Panc1 (cell line): Measurements from ENCODE around the gene TNIK. TPM values are rescaled to one million over a fixed set of nuclear protein-coding genes. Genes with fewer than 3 reads are reported as not detected.

Experiments used
- ATAC-seq: fragments of 200-7000 bp; cut with Tn5 transposase; 2 replicates; pipeline ENCODE4 v1.9.1; 2020; ENCODE audit warnings: mild to moderate bottlenecking, moderate library complexity
- BruUV-seq: library from RNA; stranded (reverse); fragments of 400-500 nt; replicated peaks from 2 replicates; lab custom pipeline; 2021; lab: Mats Ljungman, UMichigan
- CTCF ChIA-PET: fragments of 300-600 bp; sonication (Branson Sonifier 250); formaldehyde crosslinking; loops from one replicate; lab custom pipeline; 2022; ENCODE audit warnings: antibody characterized with exemption; lab: Charles Lee
- POLR2A ChIA-PET: fragments of 300-600 bp; sonication (Branson Sonifier 250); formaldehyde crosslinking; loops from one replicate; lab custom pipeline; 2022; ENCODE audit warnings: antibody characterized with exemption; lab: Charles Lee
- DNase-seq: peaks from one replicate; pipeline ENCODE4 v3.0.0-alpha.2; 2010; ENCODE audit warnings: low read depth, low spot score
- H3K27ac ChIP-seq: 2 replicates; pipeline ENCODE4 v1.5.1; 2011; ENCODE audit warnings: mild to moderate bottlenecking, low read length, inconsistent platforms
- H3K27me3 ChIP-seq: fragments of 200-500 bp; sonication (Bioruptor generic); 2 replicates; pipeline ENCODE4 v1.6.0; 2014; ENCODE audit warnings: low read length, inconsistent platforms; ENCODE audit not compliant: control insufficient read depth, insufficient read depth
- H3K36me3 ChIP-seq: fragments of 200-500 bp; sonication (Bioruptor generic); 2 replicates; pipeline ENCODE4 v1.5.1; 2014; ENCODE audit warnings: inconsistent platforms, mild to moderate bottlenecking, low read length, moderate library complexity; ENCODE audit not compliant: control insufficient read depth, insufficient read depth
- H3K4me1 ChIP-seq: 2 replicates; pipeline ENCODE4 v1.5.1; 2011; ENCODE audit warnings: inconsistent platforms, mild to moderate bottlenecking, low read length, moderate library complexity; ENCODE audit not compliant: control insufficient read depth, insufficient read depth
- H3K4me3 ChIP-seq, 2 experiments: 2 replicates each; pipeline ENCODE4 v1.5.1; 2011 to 2012; ENCODE audit warnings: low read depth in 2 of 2, low read length in 2 of 2, mild to moderate bottlenecking in 2 of 2, inconsistent platforms in 1 of 2, moderate library complexity in 1 of 2
- H3K9me3 ChIP-seq: fragments of 200-500 bp; sonication (Bioruptor generic); 2 replicates; pipeline ENCODE4 v1.5.1; 2014; ENCODE audit warnings: low read depth, mild to moderate bottlenecking, inconsistent platforms, low read length, moderate library complexity; ENCODE audit not compliant: control insufficient read depth, insufficient read depth
- CTCF ChIP-seq: fragments of 450-650 bp; IDR thresholded peaks from 2 replicates; pipeline ENCODE4 v1.5.1; 2017; ENCODE audit warnings: mild to moderate bottlenecking
- POLR2AphosphoS5 ChIP-seq: IDR thresholded peaks from 2 replicates; pipeline ENCODE4 v1.6.1; 2012; ENCODE audit warnings: mild to moderate bottlenecking, low read depth, low read length, moderate library complexity
- SIN3A ChIP-seq: IDR thresholded peaks from 2 replicates; pipeline ENCODE4 v1.6.1; 2012; ENCODE audit warnings: low read depth, mild to moderate bottlenecking, low read length, moderate library complexity, borderline replicate concordance; ENCODE audit not compliant: insufficient read depth
- TCF7L2 ChIP-seq: IDR thresholded peaks from 2 replicates; pipeline ENCODE4 v1.6.1; 2011; ENCODE audit warnings: mild to moderate bottlenecking, low read depth, low read length, inconsistent platforms
- in situ Hi-C: cut with HindIII; loops from 2 replicates; pipeline ENCODE4 v1.10.0; 2016; ENCODE audit warnings: low sequenced_read_pairs, low pct_unique_long_range_greater_than_20kb
- intact Hi-C: fragments of 100-400 bp; cut with micrococcal nuclease; formaldehyde crosslinking; loops from one replicate; pipeline ENCODE4 v1.10.0; 2022; ENCODE audit not compliant: unreplicated experiment
- total RNA-seq: library from RNA; stranded (reverse); gene quantifications from one replicate; pipeline ENCODE4 v1.2.1, GENCODE V29; 2021; ENCODE audit not compliant: unreplicated experiment
- TF ChIP-seq, protein P1 (sequence below), 2 experiments: IDR thresholded peaks; 2 replicates each; pipeline ENCODE4 v1.6.1; 2011 to 2012; ENCODE audit warnings: low read depth in 2 of 2, control low read depth in 1 of 2, low read length in 1 of 2, mild to moderate bottlenecking in 1 of 2, moderate library complexity in 1 of 2; ENCODE audit not compliant: insufficient read depth in 1 of 2

The TNIK gene
- total RNA-seq, 1 experiment from 2014 or later: 1.9 TPM

DNA sequence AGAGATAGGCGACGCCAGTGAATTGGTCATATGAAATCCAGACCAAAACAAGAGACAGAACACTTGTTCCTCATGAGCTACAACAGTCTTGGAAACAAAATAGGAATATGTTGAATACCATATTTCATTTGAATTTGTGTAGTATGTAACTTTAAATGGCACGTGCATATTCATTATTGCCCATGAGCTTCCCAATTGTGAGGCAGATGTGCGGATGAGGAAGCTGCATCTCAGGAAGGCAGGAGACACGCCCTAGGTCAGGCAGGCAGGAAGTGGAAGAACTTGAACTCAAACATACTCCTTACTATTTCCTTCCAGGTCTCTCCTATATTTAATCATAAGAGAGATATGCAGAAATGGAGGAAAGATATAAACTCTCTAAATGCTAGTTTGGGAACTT lies 326.9 kb downstream of the TNIK start:
- ChIA-PET POLR2A (no interaction called here), CTCF (no interaction called here)
- ATAC-seq (no peak), DNase-seq (no peak)
- H3K27me3 ChIP-seq: peaks cover 4% of the 10 kb centered on the region; the same call in 1 of the 2 replicates
- no peaks in the 10 kb centered on the region for H3K9me3 ChIP-seq
- H3K4me1 ChIP-seq: no peaks in the 10 kb centered on the region
- no peak overlapping the region for H3K4me3 ChIP-seq
- BruUV-seq: no TSS peak
- no peak for TF ChIP-seq TCF7L2
- TF ChIP-seq, protein P1, sequence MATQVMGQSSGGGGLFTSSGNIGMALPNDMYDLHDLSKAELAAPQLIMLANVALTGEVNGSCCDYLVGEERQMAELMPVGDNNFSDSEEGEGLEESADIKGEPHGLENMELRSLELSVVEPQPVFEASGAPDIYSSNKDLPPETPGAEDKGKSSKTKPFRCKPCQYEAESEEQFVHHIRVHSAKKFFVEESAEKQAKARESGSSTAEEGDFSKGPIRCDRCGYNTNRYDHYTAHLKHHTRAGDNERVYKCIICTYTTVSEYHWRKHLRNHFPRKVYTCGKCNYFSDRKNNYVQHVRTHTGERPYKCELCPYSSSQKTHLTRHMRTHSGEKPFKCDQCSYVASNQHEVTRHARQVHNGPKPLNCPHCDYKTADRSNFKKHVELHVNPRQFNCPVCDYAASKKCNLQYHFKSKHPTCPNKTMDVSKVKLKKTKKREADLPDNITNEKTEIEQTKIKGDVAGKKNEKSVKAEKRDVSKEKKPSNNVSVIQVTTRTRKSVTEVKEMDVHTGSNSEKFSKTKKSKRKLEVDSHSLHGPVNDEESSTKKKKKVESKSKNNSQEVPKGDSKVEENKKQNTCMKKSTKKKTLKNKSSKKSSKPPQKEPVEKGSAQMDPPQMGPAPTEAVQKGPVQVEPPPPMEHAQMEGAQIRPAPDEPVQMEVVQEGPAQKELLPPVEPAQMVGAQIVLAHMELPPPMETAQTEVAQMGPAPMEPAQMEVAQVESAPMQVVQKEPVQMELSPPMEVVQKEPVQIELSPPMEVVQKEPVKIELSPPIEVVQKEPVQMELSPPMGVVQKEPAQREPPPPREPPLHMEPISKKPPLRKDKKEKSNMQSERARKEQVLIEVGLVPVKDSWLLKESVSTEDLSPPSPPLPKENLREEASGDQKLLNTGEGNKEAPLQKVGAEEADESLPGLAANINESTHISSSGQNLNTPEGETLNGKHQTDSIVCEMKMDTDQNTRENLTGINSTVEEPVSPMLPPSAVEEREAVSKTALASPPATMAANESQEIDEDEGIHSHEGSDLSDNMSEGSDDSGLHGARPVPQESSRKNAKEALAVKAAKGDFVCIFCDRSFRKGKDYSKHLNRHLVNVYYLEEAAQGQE (IDR thresholded peaks at IDR 0.05; ENCODE audit: insufficient read depth in 1 of 2, low read depth in 2 of 2, low read length in 1 of 2): no peak
- TF ChIP-seq CTCF: no peak
- TF ChIP-seq POLR2AphosphoS5: no peak
- no peak for TF ChIP-seq SIN3A
- H3K27ac ChIP-seq: no peak overlapping the region
- intact Hi-C loops (no loop called here), in situ Hi-C loops (no loop called here)
- no peaks in the 10 kb centered on the region for H3K36me3 ChIP-seq

- Histone ChIP-seq H3K27ac (no peak overlapping the region), H3K27me3 (0 out of 2 replicates have a peak, but pooled peaks cover 2% of the 10 kb centered on the region), H3K36me3 (no peaks in the 10 kb centered on the region), H3K4me1 (no peaks in the 10 kb centered on the region), H3K4me3 (no peak overlapping the region), H3K9me3 (no peaks in the 10 kb centered on the region)
- BruUV-seq: no TSS peak
- ChIA-PET POLR2A (no interaction called here), CTCF (no interaction called here)
- TF ChIP-seq CTCF: no peak
- no peak for TF ChIP-seq TCF7L2
- TF ChIP-seq, protein P1 (IDR thresholded peaks at IDR 0.05; ENCODE audit: insufficient read depth in 1 of 2, low read depth in 2 of 2, low read length in 1 of 2): no peak
- no peak for TF ChIP-seq SIN3A
- in situ Hi-C loops: no loop called here
- DNase-seq (no peak), ATAC-seq (no peak)
- intact Hi-C loops: no loop called here
Observed at GRCh38 chr3:171132873-171133272, 327.3 kb downstream of the TNIK start.
